Sigmoid colon (tissue), 7 donors: Measurements from ENCODE around the gene CCDC70. TPM values are rescaled to one million over a fixed set of nuclear protein-coding genes. Genes with fewer than 3 reads are reported as not detected.

Experiments used
- DNase-seq: peaks from one replicate; pipeline ENCODE4 v3.0.0-alpha.2; 2019
- H3K27ac ChIP-seq, 4 donors: fragments of 200-600 bp; sonication (generic); one replicate each; pipeline ENCODE4 v1.5.1; 2016 to 2019; ENCODE audit warnings: mild to moderate bottlenecking in 1 of 4
- H3K27me3 ChIP-seq, 3 donors: fragments of 200-600 bp; sonication (generic); one replicate each; pipeline ENCODE4 v1.5.1; 2019; ENCODE audit warnings: mild to moderate bottlenecking in 1 of 3
- H3K36me3 ChIP-seq, 4 donors: fragments of 200-600 bp; sonication (generic); one replicate each; pipeline ENCODE4 v1.5.1; 2016 to 2019
- H3K4me1 ChIP-seq, 4 donors: fragments of 200-600 bp; sonication (generic); one replicate each; pipeline ENCODE4 v1.5.1; 2017 to 2019
- H3K4me3 ChIP-seq, 4 donors: fragments of 200-600 bp; sonication (generic); one replicate each; pipeline ENCODE4 v1.5.1; 2017 to 2019; ENCODE audit warnings: mild to moderate bottlenecking in 2 of 4, moderate library complexity in 1 of 4
- H3K9me3 ChIP-seq, 4 donors: fragments of 200-600 bp in 3 of 4; sonication (generic) in 3 of 4; one replicate each; pipeline versions ENCODE4 v1.5.1 to v1.6.1; 2013 to 2019
- CTCF ChIP-seq, 4 experiments: fragments of 450-650 bp in 3 of 4; fragments of 200-600 bp in 1 of 4; IDR thresholded peaks; one replicate each; pipeline ENCODE4 v1.5.1; 2016 to 2019; ENCODE audit warnings: antibody characterized with exemption in 4 of 4, mild to moderate bottlenecking in 3 of 4, moderate library complexity in 2 of 4
- EP300 ChIP-seq, 4 donors: sonication (generic); formaldehyde crosslinking; IDR thresholded peaks; one replicate each; pipeline ENCODE4 v1.6.1; 2017; ENCODE audit warnings: antibody characterized with exemption in 4 of 4
- POLR2A ChIP-seq, 2 donors: fragments of 450-650 bp; IDR thresholded peaks; one replicate each; pipeline ENCODE4 v1.6.1; 2016; ENCODE audit warnings: antibody characterized with exemption in 2 of 2, mild to moderate bottlenecking in 2 of 2, moderate library complexity in 2 of 2
- POLR2AphosphoS5 ChIP-seq, 4 donors: sonication (generic); formaldehyde crosslinking; IDR thresholded peaks; one replicate each; pipeline ENCODE4 v1.6.1; 2017; ENCODE audit warnings: antibody characterized with exemption in 4 of 4
- WGBS, 2 donors: extraction: QIAGEN DNeasy Blood & Tissue Kit; methylation state at CpG; one replicate each; pipeline ENCODE4 v1.1.7; 2013; 5-methylcytosine and 5-hydroxymethylcytosine counted together
- intact Hi-C: fragments of 100-400 bp; cut with DNase I; formaldehyde crosslinking; loops from one replicate; pipeline ENCODE4 v1.15.1; 2023
- polyA plus RNA-seq, 3 donors: library from polyadenylated mRNA; stranded (reverse); fragments of 200-250 nt; gene quantifications; one replicate each; pipeline ENCODE4 v1.2.3, GENCODE V29; 2013
- total RNA-seq, 4 donors: library from RNA; depleted of rRNA; stranded (reverse); fragments of >200 nt; gene quantifications; one replicate each; pipeline ENCODE4 v1.1.0, GENCODE V29; 2016
- donor health status: healthy with polysubstance abuse.
- donor health status: Bipolar disorder and iron deficiency.
- donor health status: healthy.

CCDC70 gene
- total and polyA plus RNA-seq, 7 donors, result not detected

- Histone ChIP-seq H3K36me3 (no peaks in the 10 kb centered on the region), H3K27me3 (no peaks in the 10 kb centered on the region), H3K9me3 (no peaks in the 10 kb centered on the region), H3K4me3 (no peak overlapping the region), H3K27ac (no peak overlapping the region), H3K4me1 (peaks cover 0 to 8% (median 2%) of the 10 kb centered on the region in 4 donors)
- WGBS, 2 donors, result 70% methylated on average over 21 of the region's 21 CpGs
- peak in 2 of 4 experiments; percentile 15 to 17 for TF ChIP-seq CTCF (IDR thresholded peaks at IDR 0.05)
- TF ChIP-seq EP300 (IDR thresholded peaks at IDR 0.05), result no peak
- intact Hi-C loops, result no loop called here
- no peak for DNase-seq
Measured at GRCh38 chr13:51849145-51850101, 12.3 kb upstream of the CCDC70 start.

- TF ChIP-seq CTCF (IDR thresholded peaks at IDR 0.05), result no peak
- no peak for TF ChIP-seq EP300 (IDR thresholded peaks at IDR 0.05)
- no peak for TF ChIP-seq POLR2A (IDR thresholded peaks at IDR 0.05)
- no peak for TF ChIP-seq POLR2AphosphoS5 (IDR thresholded peaks at IDR 0.05)
Measured at GRCh38 chr13:51856027-51856736, 5.6 kb upstream of the CCDC70 start.

GRCh38 chr13:51856998-51857397 is 4.8 kb upstream of the CCDC70 start:
- no peaks in the 10 kb centered on the region for H3K9me3 ChIP-seq
- no peak for DNase-seq
- no peak overlapping the region for H3K27ac ChIP-seq
- WGBS, 2 donors, result 13 to 45% methylated on average over 1 of the region's 1 CpG
- TF ChIP-seq POLR2AphosphoS5 (IDR thresholded peaks at IDR 0.05), result no peak
- intact Hi-C loops, result no loop called here
- no peak overlapping the region for H3K4me3 ChIP-seq
- H3K4me1 ChIP-seq, result no peaks in the 10 kb centered on the region
- H3K36me3 ChIP-seq, result no peaks in the 10 kb centered on the region
- no peaks in the 10 kb centered on the region for H3K27me3 ChIP-seq

More at GRCh38 chr13:51856027-51856736, 5.6 kb upstream of the CCDC70 start:
- Histone ChIP-seq H3K36me3 (no peaks in the 10 kb centered on the region), H3K27ac (no peak overlapping the region), H3K9me3 (no peaks in the 10 kb centered on the region), H3K27me3 (no peaks in the 10 kb centered on the region), H3K4me1 (no peaks in the 10 kb centered on the region), H3K4me3 (no peak overlapping the region)
- WGBS, 2 donors, result 86 to 92% methylated on average over 1 of the region's 1 CpG
- no peak for DNase-seq
- intact Hi-C loops, result no loop called here

- H3K4me1 ChIP-seq, result no peaks in the 10 kb centered on the region
- no peak overlapping the region for H3K4me3 ChIP-seq
- no peak for TF ChIP-seq POLR2AphosphoS5 (IDR thresholded peaks at IDR 0.05)
- H3K36me3 ChIP-seq, result no peaks in the 10 kb centered on the region
- H3K27me3 ChIP-seq, result no peaks in the 10 kb centered on the region
- no peak for DNase-seq
- H3K27ac ChIP-seq, result no peak overlapping the region
- intact Hi-C loops, result no loop called here
- WGBS, 2 donors, result 67 to 80% methylated on average over 11 of the region's 11 CpGs
- no peaks in the 10 kb centered on the region for H3K9me3 ChIP-seq
Measured at GRCh38 chr13:51858433-51859247, 3.1 kb upstream of the CCDC70 start.

GRCh38 chr13:51862957-51863356 is 1.2 kb downstream of the CCDC70 start:
- H3K9me3 ChIP-seq, result no peaks in the 10 kb centered on the region
- TF ChIP-seq POLR2A (IDR thresholded peaks at IDR 0.05) (no peak), POLR2AphosphoS5 (IDR thresholded peaks at IDR 0.05) (no peak), CTCF (IDR thresholded peaks at IDR 0.05) (no peak), EP300 (IDR thresholded peaks at IDR 0.05) (no peak)
- no peak overlapping the region for H3K27ac ChIP-seq
- no peak for DNase-seq
- intact Hi-C loops, result no loop called here
- no peak overlapping the region for H3K4me3 ChIP-seq
- H3K4me1 ChIP-seq, result no peaks in the 10 kb centered on the region
- H3K27me3 ChIP-seq, result no peaks in the 10 kb centered on the region
- 45 to 76% methylated on average over 7 of the region's 7 CpGs for WGBS, 2 donors
- H3K36me3 ChIP-seq, result no peaks in the 10 kb centered on the region
